ENCODE data around the gene CNST. TPM values are rescaled to one million over a fixed set of nuclear protein-coding genes. Genes with fewer than 3 reads are reported as not detected.
"Not testable (repeated sequence)": the region's sequence is repeated elsewhere in the genome, so short reads cannot be mapped to it uniquely, and the experiment has no call there.

Gene CNST
- total RNA-seq, 6 experiments from 2014 or later: 9.8 to 21.7 (median 14.6) TPM

GRCh38 chr1:246587606-246588005, 21.4 kb downstream of the CNST start:
- Histone ChIP-seq H3K4me3 (no peak overlapping the region), H3K4me1 (peaks cover 0 to 37% (median 11%) of the 10 kb centered on the region in 4 donors), H3K27ac (peak overlapping the region; percentile 6 to 37 (median 35)), H3K27me3 (no peaks in the 10 kb centered on the region), H3K9me3 (no peaks in the 10 kb centered on the region), H3K36me3 (peaks cover 0 to 12% (median 3%) of the 10 kb centered on the region in 4 donors)
- TF ChIP-seq, protein P1, sequence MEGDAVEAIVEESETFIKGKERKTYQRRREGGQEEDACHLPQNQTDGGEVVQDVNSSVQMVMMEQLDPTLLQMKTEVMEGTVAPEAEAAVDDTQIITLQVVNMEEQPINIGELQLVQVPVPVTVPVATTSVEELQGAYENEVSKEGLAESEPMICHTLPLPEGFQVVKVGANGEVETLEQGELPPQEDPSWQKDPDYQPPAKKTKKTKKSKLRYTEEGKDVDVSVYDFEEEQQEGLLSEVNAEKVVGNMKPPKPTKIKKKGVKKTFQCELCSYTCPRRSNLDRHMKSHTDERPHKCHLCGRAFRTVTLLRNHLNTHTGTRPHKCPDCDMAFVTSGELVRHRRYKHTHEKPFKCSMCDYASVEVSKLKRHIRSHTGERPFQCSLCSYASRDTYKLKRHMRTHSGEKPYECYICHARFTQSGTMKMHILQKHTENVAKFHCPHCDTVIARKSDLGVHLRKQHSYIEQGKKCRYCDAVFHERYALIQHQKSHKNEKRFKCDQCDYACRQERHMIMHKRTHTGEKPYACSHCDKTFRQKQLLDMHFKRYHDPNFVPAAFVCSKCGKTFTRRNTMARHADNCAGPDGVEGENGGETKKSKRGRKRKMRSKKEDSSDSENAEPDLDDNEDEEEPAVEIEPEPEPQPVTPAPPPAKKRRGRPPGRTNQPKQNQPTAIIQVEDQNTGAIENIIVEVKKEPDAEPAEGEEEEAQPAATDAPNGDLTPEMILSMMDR (IDR thresholded peaks at IDR 0.05): no peak
- TF ChIP-seq POLR2A (IDR thresholded peaks at IDR 0.05): no peak
- 39% methylated on average over 3 of the region's 3 CpGs for WGBS (ENCODE audit: insufficient coverage, low coverage, low lambda C conversion rate, missing lambda C conversion rate)
- ATAC-seq: peak in 2 of 4 donors; percentile 4 to 22
- DNase-seq: no peak
- intact Hi-C loops (cut with DNase I): no loop called here

DNA sequence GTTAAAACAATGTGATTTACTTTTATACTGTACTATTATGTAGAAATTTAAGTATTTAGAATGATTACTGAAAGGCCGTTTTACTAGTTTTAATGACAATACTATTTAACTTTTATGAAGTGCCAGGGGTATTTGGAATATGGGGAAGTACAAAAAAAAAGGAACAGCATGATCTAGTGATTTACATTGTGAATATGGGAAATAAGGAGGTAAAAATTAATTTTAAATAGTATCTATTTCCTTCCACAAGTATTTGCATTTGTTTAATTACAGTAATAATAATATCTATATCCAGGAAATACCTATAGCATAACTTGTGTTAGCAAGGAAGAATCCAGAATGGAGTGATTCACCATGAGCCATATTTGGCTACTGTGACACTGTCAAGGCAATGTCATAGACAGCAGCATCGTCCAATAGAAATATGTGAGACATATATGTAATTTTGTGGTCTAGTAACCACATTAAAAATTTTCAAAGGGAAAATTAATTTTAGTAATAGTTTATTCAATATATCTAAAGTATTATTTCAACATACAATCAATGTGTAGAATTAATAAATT, 22.0 kb downstream of the CNST start:
- ATAC-seq (no peak), DNase-seq (no peak)
- Histone ChIP-seq H3K9me3 (no peaks in the 10 kb centered on the region), H3K36me3 (peaks cover 0 to 12% (median 3%) of the 10 kb centered on the region in 4 donors), H3K4me1 (peaks cover 0 to 37% (median 9%) of the 10 kb centered on the region in 4 donors), H3K27ac (peak overlapping the region; percentile 6 to 37 (median 35)), H3K27me3 (no peaks in the 10 kb centered on the region), H3K4me3 (no peak overlapping the region)
- TF ChIP-seq, protein P1 (IDR thresholded peaks at IDR 0.05): no peak
- TF ChIP-seq POLR2A (IDR thresholded peaks at IDR 0.05): no peak
- WGBS (ENCODE audit: insufficient coverage, low coverage, low lambda C conversion rate, missing lambda C conversion rate): 55% methylated on average over 2 of the region's 2 CpGs
- intact Hi-C loops (cut with DNase I): no loop called here

DNA sequence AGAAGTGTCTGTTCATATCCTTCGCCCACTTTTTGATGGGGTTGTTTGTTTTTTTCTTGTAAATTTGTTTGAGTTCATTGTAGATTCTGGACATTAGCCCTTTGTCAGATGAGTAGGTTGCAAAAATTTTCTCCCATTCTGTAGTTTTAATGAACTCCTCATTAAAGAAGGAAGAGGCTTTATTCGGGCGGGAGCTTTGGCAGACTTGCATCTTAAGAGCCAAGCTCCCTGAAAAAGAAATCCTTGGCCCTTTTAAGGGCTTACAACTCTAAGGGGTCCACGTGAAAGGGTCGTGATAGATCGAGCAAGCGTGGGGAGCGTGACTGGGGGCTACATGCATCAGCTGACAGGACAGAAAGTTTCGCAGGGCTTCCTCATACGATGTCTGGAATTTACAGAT, 23.7 kb downstream of the CNST start:
- DNase-seq; H3K27me3 ChIP-seq; H3K27ac ChIP-seq; intact Hi-C loops (cut with DNase I); H3K9me3 ChIP-seq; ATAC-seq; H3K4me3 ChIP-seq: not testable (repeated sequence)
- peaks cover 0 to 12% (median 3%) of the 10 kb centered on the region in 4 donors for H3K36me3 ChIP-seq
- 85% methylated on average over 6 of the region's 10 CpGs for WGBS (ENCODE audit: insufficient coverage, low coverage, low lambda C conversion rate, missing lambda C conversion rate)
- peaks cover 0 to 24% (median 5%) of the 10 kb centered on the region in 4 donors for H3K4me1 ChIP-seq

GRCh38 chr1:246591047-246591446, 24.8 kb downstream of the CNST start:
- DNase-seq (no peak), ATAC-seq (no peak)
- no peaks in the 10 kb centered on the region for H3K27me3 ChIP-seq
- TF ChIP-seq, protein P1 (IDR thresholded peaks at IDR 0.05): no peak
- no peak for TF ChIP-seq POLR2A (IDR thresholded peaks at IDR 0.05)
- H3K36me3 ChIP-seq: peaks cover 0 to 16% (median 6%) of the 10 kb centered on the region in 4 donors
- H3K4me1 ChIP-seq: peaks cover 0 to 22% (median 5%) of the 10 kb centered on the region in 4 donors
- intact Hi-C loops (cut with DNase I): no loop called here
- no peak overlapping the region for H3K27ac ChIP-seq
- no peak overlapping the region for H3K4me3 ChIP-seq
- H3K9me3 ChIP-seq: no peaks in the 10 kb centered on the region

- no peak for TF ChIP-seq POLR2A (IDR thresholded peaks at IDR 0.05)
- TF ChIP-seq, protein P1 (IDR thresholded peaks at IDR 0.05): no peak
- H3K4me1 ChIP-seq: peaks cover 0 to 18% (median 4%) of the 10 kb centered on the region in 4 donors
- H3K4me3 ChIP-seq: no peak overlapping the region
- DNase-seq (no peak), ATAC-seq (no peak)
- H3K27me3 ChIP-seq: no peaks in the 10 kb centered on the region
- WGBS (ENCODE audit: insufficient coverage, low coverage, low lambda C conversion rate, missing lambda C conversion rate): 100% methylated on average over 5 of the region's 6 CpGs
- H3K27ac ChIP-seq: no peak overlapping the region
- H3K9me3 ChIP-seq: no peaks in the 10 kb centered on the region
- intact Hi-C loops (cut with DNase I): no loop called here
- peaks cover 0 to 16% (median 6%) of the 10 kb centered on the region in 4 donors for H3K36me3 ChIP-seq
Observed at GRCh38 chr1:246591504-246591903, 25.2 kb downstream of the CNST start.
